ENCODE data around the gene CUX1. TPM values are rescaled to one million over a fixed set of nuclear protein-coding genes. Genes with fewer than 3 reads are reported as not detected.
"Not testable (repeated sequence)": the region's sequence is repeated elsewhere in the genome, so short reads cannot be mapped to it uniquely, and the experiment has no call there.

Gene CUX1
- total RNA-seq, 1 donor from 2014 or later: 56.5 TPM

GRCh38 chr7:102024005-102024768 lies 206.8 kb downstream of the CUX1 start:
- H3K27me3 Mint-ChIP-seq (ENCODE audit: unreplicated experiment): peaks cover 3% of the 10 kb centered on the region
- H3K27ac Mint-ChIP-seq (ENCODE audit: unreplicated experiment): no peak overlapping the region
- DNase-seq: no peak
- no peak for TF ChIP-seq CTCF (IDR thresholded peaks at IDR 0.05; ENCODE audit: partially characterized antibody, unreplicated experiment)
- H3K9me3 Mint-ChIP-seq (ENCODE audit: unreplicated experiment): peaks cover 5% of the 10 kb centered on the region
- H3K4me1 Mint-ChIP-seq (ENCODE audit: low read depth, unreplicated experiment): peaks cover 2% of the 10 kb centered on the region
- H3K4me3 Mint-ChIP-seq (ENCODE audit: unreplicated experiment): no peak overlapping the region
- no peaks in the 10 kb centered on the region for H3K36me3 Mint-ChIP-seq (ENCODE audit: unreplicated experiment)

GRCh38 chr7:102024769-102025391 lies 207.5 kb downstream of the CUX1 start:
- no peak overlapping the region for H3K27ac Mint-ChIP-seq (ENCODE audit: unreplicated experiment)
- H3K4me1 Mint-ChIP-seq (ENCODE audit: low read depth, unreplicated experiment): peaks cover 2% of the 10 kb centered on the region
- no peak for TF ChIP-seq CTCF (IDR thresholded peaks at IDR 0.05; ENCODE audit: partially characterized antibody, unreplicated experiment)
- DNase-seq: no peak
- peaks cover 7% of the 10 kb centered on the region for H3K9me3 Mint-ChIP-seq (ENCODE audit: unreplicated experiment)
- H3K36me3 Mint-ChIP-seq (ENCODE audit: unreplicated experiment): no peaks in the 10 kb centered on the region
- H3K27me3 Mint-ChIP-seq (ENCODE audit: unreplicated experiment): peaks cover 3% of the 10 kb centered on the region
- H3K4me3 Mint-ChIP-seq (ENCODE audit: unreplicated experiment): no peak overlapping the region

- H3K27me3 Mint-ChIP-seq (ENCODE audit: unreplicated experiment); DNase-seq; H3K4me3 Mint-ChIP-seq (ENCODE audit: unreplicated experiment); H3K9me3 Mint-ChIP-seq (ENCODE audit: unreplicated experiment); H3K36me3 Mint-ChIP-seq (ENCODE audit: unreplicated experiment); H3K27ac Mint-ChIP-seq (ENCODE audit: unreplicated experiment); H3K4me1 Mint-ChIP-seq (ENCODE audit: low read depth, unreplicated experiment): not testable (repeated sequence)
Observed at GRCh38 chr7:102025777-102026176, 208.4 kb downstream of the CUX1 start.

GRCh38 chr7:102028206-102028826 lies 210.9 kb downstream of the CUX1 start:
- no peak for DNase-seq
- no peaks in the 10 kb centered on the region for H3K27me3 Mint-ChIP-seq (ENCODE audit: unreplicated experiment)
- H3K36me3 Mint-ChIP-seq (ENCODE audit: unreplicated experiment): no peaks in the 10 kb centered on the region
- peaks cover 6% of the 10 kb centered on the region for H3K9me3 Mint-ChIP-seq (ENCODE audit: unreplicated experiment)
- no peak overlapping the region for H3K4me3 Mint-ChIP-seq (ENCODE audit: unreplicated experiment)
- no peak overlapping the region for H3K27ac Mint-ChIP-seq (ENCODE audit: unreplicated experiment)
- peaks cover 2% of the 10 kb centered on the region for H3K4me1 Mint-ChIP-seq (ENCODE audit: low read depth, unreplicated experiment)
- TF ChIP-seq CTCF (IDR thresholded peaks at IDR 0.05; ENCODE audit: partially characterized antibody, unreplicated experiment): no peak

- no peak overlapping the region for H3K27ac Mint-ChIP-seq (ENCODE audit: unreplicated experiment)
- no peaks in the 10 kb centered on the region for H3K36me3 Mint-ChIP-seq (ENCODE audit: unreplicated experiment)
Observed at GRCh38 chr7:102029616-102030015, 212.2 kb downstream of the CUX1 start.

More at GRCh38 chr7:102029616-102030015, 212.2 kb downstream of the CUX1 start:
- TF ChIP-seq CTCF (IDR thresholded peaks at IDR 0.05; ENCODE audit: partially characterized antibody, unreplicated experiment): no peak
- no peak for DNase-seq
- H3K4me1 Mint-ChIP-seq (ENCODE audit: low read depth, unreplicated experiment): peaks cover 2% of the 10 kb centered on the region
- no peaks in the 10 kb centered on the region for H3K27me3 Mint-ChIP-seq (ENCODE audit: unreplicated experiment)
- H3K4me3 Mint-ChIP-seq (ENCODE audit: unreplicated experiment): no peak overlapping the region
- peaks cover 6% of the 10 kb centered on the region for H3K9me3 Mint-ChIP-seq (ENCODE audit: unreplicated experiment)
